ENCODE results near the gene COMMD7. TPM values are rescaled to one million over a fixed set of nuclear protein-coding genes. Genes with fewer than 3 reads are reported as not detected.

The COMMD7 gene
- total and polyA plus RNA-seq, 2 of the 4 experiments (the other 2 are of a cell fraction) = 51.8 to 67.5 TPM

DNA sequence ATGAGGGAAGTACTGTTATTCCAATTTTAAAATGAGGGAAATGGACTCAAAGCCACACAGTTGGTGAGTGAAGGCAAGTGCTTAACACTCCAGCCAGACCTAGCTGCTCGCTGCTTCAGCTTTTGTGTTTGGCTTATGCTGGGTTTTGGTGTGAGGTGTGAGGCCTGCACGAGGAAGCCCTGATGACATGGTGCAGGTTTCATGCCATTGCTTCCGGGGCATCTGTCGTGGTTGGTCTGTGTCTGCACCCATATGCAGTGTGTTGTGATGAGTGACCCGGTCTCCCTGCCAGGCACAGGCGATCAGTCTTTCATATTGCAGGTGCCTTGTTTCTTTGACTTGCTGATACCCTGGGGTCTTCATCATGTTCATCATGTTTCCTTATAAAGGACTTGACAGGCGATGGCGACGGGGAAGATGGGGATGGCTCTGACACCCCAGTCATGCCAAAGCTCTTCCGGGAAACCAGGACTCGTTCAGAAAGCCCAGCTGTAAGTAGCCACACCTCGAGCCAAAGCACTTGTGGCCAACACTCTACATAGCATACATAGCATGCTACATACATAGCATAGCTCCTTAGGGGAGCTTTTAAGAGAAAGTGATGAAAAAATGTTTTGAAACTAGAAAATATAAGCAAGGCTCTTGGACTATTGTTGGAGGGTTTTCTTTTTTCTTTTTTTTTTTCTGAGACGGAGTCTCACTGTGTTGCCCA, 41.3 kb upstream of the COMMD7 start:
- no peak for DNase-seq
- Histone ChIP-seq H4K20me1 (ENCODE audit: insufficient read depth, low read length) (no peaks in the 10 kb centered on the region; the same call in 1 of the 2 replicates), H3K4me3 (ENCODE audit: insufficient read depth, low read depth, low read length) (no peak overlapping the region), H2BK5ac (ENCODE audit: low read depth, low read length, poor library complexity, severe bottlenecking) (no peak overlapping the region), H3K9ac (ENCODE audit: low read depth, low read length) (no peak overlapping the region), H2BK120ac (ENCODE audit: low read depth, low read length) (no peak overlapping the region), H3K36me3 (ENCODE audit: control insufficient read depth, insufficient read depth, low read length) (peaks cover 4% of the 10 kb centered on the region; the same call in 1 of the 2 replicates), H3K9me1 (ENCODE audit: insufficient read depth, low read length) (peaks cover 6% of the 10 kb centered on the region; the same call in 1 of the 2 replicates), H3K27me3 (ENCODE audit: control insufficient read depth, insufficient read depth, low read length) (no peaks in the 10 kb centered on the region), H2BK20ac (ENCODE audit: low read depth, low read length) (no peak overlapping the region), H3K18ac (ENCODE audit: low read depth, low read length) (no peak overlapping the region), H2BK15ac (ENCODE audit: low read depth, low read length) (no peak overlapping the region), H2AFZ (replicated peaks; ENCODE audit: low read length, poor library complexity) (no peak overlapping the region), H3K4ac (ENCODE audit: low read depth, low read length) (no peak overlapping the region), H3K79me1 (ENCODE audit: low read depth in 1 of 2, low read length in 2 of 2) (no peaks in the 10 kb centered on the region), H4K8ac (ENCODE audit: low read depth in 2 of 2, low read length in 2 of 2) (no peak overlapping the region), H2AK5ac (ENCODE audit: low read depth, low read length) (no peak overlapping the region), H2AK9ac (replicated peaks; ENCODE audit: low read depth, low read length, poor library complexity) (no peak overlapping the region), H3K4me1 (ENCODE audit: control insufficient read depth, insufficient read depth, low read length) (no peaks in the 10 kb centered on the region), H3K56ac (ENCODE audit: extremely low read depth, insufficient read depth, low read length) (no peak overlapping the region), H3K9me3 (ENCODE audit: control insufficient read depth, insufficient read depth, low read length) (no peaks in the 10 kb centered on the region), H3K14ac (replicated peaks; ENCODE audit: low read depth, low read length) (no peak overlapping the region), H3K23ac (ENCODE audit: low read depth, low read length) (no peak overlapping the region), H4K91ac (ENCODE audit: insufficient read depth, low read depth, low read length) (no peak overlapping the region), H3K4me2 (ENCODE audit: low read depth, low read length) (no peak overlapping the region), H3K27ac (ENCODE audit: insufficient read depth, low read length) (no peak overlapping the region), H4K5ac (ENCODE audit: low read depth, low read length) (no peak overlapping the region)
- ATAC-seq (ENCODE audit: low read depth) = no peak
- TF ChIP-seq SMC3 (IDR thresholded peaks at IDR 0.05; ENCODE audit: low read depth, low read length) = no peak
- no peak for TF ChIP-seq MXI1 (IDR thresholded peaks at IDR 0.05; ENCODE audit: borderline replicate concordance, low read depth, low read length)
- TF ChIP-seq RFX5 (IDR thresholded peaks at IDR 0.05; ENCODE audit: low read depth, low read length) = no peak
- no peak for TF ChIP-seq CHD1 (IDR thresholded peaks at IDR 0.05; ENCODE audit: low read depth, low read length)
- TF ChIP-seq CTCF (conservative IDR thresholded peaks at IDR 0.05; ENCODE audit: low read depth, low read length) = no peak
- no peak for TF ChIP-seq RCOR1 (IDR thresholded peaks at IDR 0.05; ENCODE audit: insufficient replicate concordance, low read length)
- no peak for TF ChIP-seq BHLHE40 (IDR thresholded peaks at IDR 0.05; ENCODE audit: low read depth, low read length)
- no peak for TF ChIP-seq MAFK (IDR thresholded peaks at IDR 0.05; ENCODE audit: low read depth, low read length)
- WGBS, 2 experiments (ENCODE audit: extremely low coverage in 2 of 2, insufficient read length in 1 of 2) = 92% methylated on average over 4 of the region's 13 CpGs; no CpG with 5 or more reads in 1 of the 2 experiments
- dilution Hi-C loops (cut with HindIII; ENCODE audit: low sequenced_read_pairs, unreplicated experiment) (no loop called here), in situ Hi-C loops (cut with MboI; ENCODE audit: low sequenced_read_pairs) (loop anchor here (5.0 to 10.0 kb wide), 2 partner anchors 117 to 160 kb away; no protein-coding TSS in a partner anchor), intact Hi-C loops (cut with micrococcal nuclease) (no loop called here)
- BruUV-seq (replicated peaks) = no TSS peak
- ChIA-PET POLR2A (ENCODE audit: unreplicated experiment) (no interaction called here), CTCF (interaction anchor here (0.6 to 0.7 kb wide), 2 partner anchors 265 to 688 kb away, joined by 3 read pairs; no protein-coding TSS in a partner anchor)

Data from IMR-90 (cell line).